H9 (cell line): Measurements from ENCODE around the gene MBD3L2B. TPM values are rescaled to one million over a fixed set of nuclear protein-coding genes. Genes with fewer than 3 reads are reported as not detected.

Experiments used
- DNase-seq: peaks from one replicate; pipeline ENCODE4 v3.0.0-alpha.2; 2017
- H2AFZ ChIP-seq: one replicate; pipeline ENCODE4 v1.6.1; 2013; ENCODE audit warnings: mild to moderate bottlenecking, low read length, control low read depth, moderate library complexity
- H2AK5ac ChIP-seq: 2 replicates; pipeline ENCODE4 v1.6.1; 2013; ENCODE audit warnings: low read length, control low read depth, mixed read lengths; ENCODE audit not compliant: insufficient read length
- H2BK120ac ChIP-seq: one replicate; pipeline ENCODE4 v1.6.1; 2013; ENCODE audit warnings: low read depth, mild to moderate bottlenecking, low read length, control low read depth, inconsistent platforms; ENCODE audit not compliant: poor library complexity, severe bottlenecking
- H2BK12ac ChIP-seq: 2 replicates; pipeline ENCODE4 v1.6.1; 2013; ENCODE audit warnings: low read length, control low read depth, mixed read lengths, low read depth; ENCODE audit not compliant: insufficient read length
- H2BK15ac ChIP-seq: 2 replicates; pipeline ENCODE4 v1.6.1; 2013; ENCODE audit warnings: low read depth, low read length, control low read depth
- H2BK20ac ChIP-seq: one replicate; pipeline ENCODE4 v1.6.1; 2013; ENCODE audit warnings: low read depth, mild to moderate bottlenecking, low read length, control low read depth, inconsistent platforms; ENCODE audit not compliant: poor library complexity, severe bottlenecking
- H2BK5ac ChIP-seq: 2 replicates; pipeline ENCODE4 v1.6.1; 2013; ENCODE audit warnings: low read length, control low read depth, mixed read lengths; ENCODE audit not compliant: insufficient read length
- H3K14ac ChIP-seq: 2 replicates; pipeline ENCODE4 v1.6.1; 2013; ENCODE audit warnings: low read length, control low read depth; ENCODE audit not compliant: insufficient read depth
- H3K18ac ChIP-seq: 2 replicates; pipeline ENCODE4 v1.6.1; 2013; ENCODE audit warnings: low read depth, mild to moderate bottlenecking, mixed read lengths, low read length, control low read depth; ENCODE audit not compliant: insufficient read length
- H3K23ac ChIP-seq: 2 replicates; pipeline ENCODE4 v1.6.1; 2013; ENCODE audit warnings: low read length, control low read depth, mixed read lengths, low read depth; ENCODE audit not compliant: insufficient read length
- H3K23me2 ChIP-seq: 2 replicates; pipeline ENCODE4 v1.6.1; 2013; ENCODE audit warnings: low read depth, mild to moderate bottlenecking, mixed read lengths, low read length, control low read depth; ENCODE audit not compliant: insufficient read length, poor library complexity, severe bottlenecking
- H3K27ac ChIP-seq: 2 replicates; pipeline ENCODE4 v1.5.1; 2013; ENCODE audit warnings: low read length, control low read depth, mixed read lengths, low read depth; ENCODE audit not compliant: insufficient read length
- H3K27me3 ChIP-seq: 2 replicates; pipeline ENCODE4 v1.6.1; 2013; ENCODE audit warnings: low read length, control low read depth, inconsistent platforms; ENCODE audit not compliant: insufficient read depth
- H3K4ac ChIP-seq: 2 replicates; pipeline ENCODE4 v1.6.1; 2013; ENCODE audit warnings: low read depth, mild to moderate bottlenecking, control low read depth, inconsistent platforms, low read length, moderate library complexity
- H3K4me1 ChIP-seq: 2 replicates; pipeline ENCODE4 v1.6.1; 2013; ENCODE audit warnings: low read length, control low read depth, inconsistent platforms; ENCODE audit not compliant: insufficient read depth
- H3K4me2 ChIP-seq: 2 replicates; pipeline ENCODE4 v1.6.1; 2013; ENCODE audit warnings: low read length, control low read depth, mixed read lengths; ENCODE audit not compliant: insufficient read length, insufficient read depth
- H3K56ac ChIP-seq: 2 replicates; pipeline ENCODE4 v1.6.1; 2013; ENCODE audit warnings: low read depth, mild to moderate bottlenecking, mixed read lengths, low read length, control low read depth; ENCODE audit not compliant: insufficient read length
- H3K79me1 ChIP-seq: 2 replicates; pipeline ENCODE4 v1.6.1; 2013; ENCODE audit warnings: low read depth, mild to moderate bottlenecking, moderate library complexity, low read length, control low read depth, inconsistent platforms; ENCODE audit not compliant: insufficient read depth, poor library complexity, severe bottlenecking
- H3K79me2 ChIP-seq: 2 replicates; pipeline ENCODE4 v1.6.1; 2013; ENCODE audit warnings: low read length, control low read depth, inconsistent platforms; ENCODE audit not compliant: insufficient read depth
- H3K9ac ChIP-seq: 2 replicates; pipeline ENCODE4 v1.6.1; 2013; ENCODE audit warnings: low read length, control low read depth, mixed read lengths; ENCODE audit not compliant: insufficient read length; ENCODE audit errors: extremely low read depth
- H3K9me3 ChIP-seq: one replicate; pipeline ENCODE4 v1.6.1; 2013; ENCODE audit warnings: low read depth, low read length, inconsistent platforms; ENCODE audit not compliant: control insufficient read depth
- H3T11ph ChIP-seq: one replicate; pipeline ENCODE4 v1.6.1; 2013; ENCODE audit warnings: mild to moderate bottlenecking, low read length, control low read depth, inconsistent platforms
- H4K20me1 ChIP-seq: one replicate; pipeline ENCODE4 v1.6.1; 2013; ENCODE audit not compliant: control insufficient read depth, insufficient read length, insufficient read depth
- H4K5ac ChIP-seq: 2 replicates; pipeline ENCODE4 v1.6.1; 2013; ENCODE audit warnings: low read depth, mild to moderate bottlenecking, mixed read lengths, low read length, control low read depth; ENCODE audit not compliant: insufficient read length
- H4K8ac ChIP-seq: replicated peaks from 2 replicates; pipeline ENCODE4 v1.6.1; 2013; ENCODE audit warnings: low read length, control low read depth, mixed read lengths, low read depth; ENCODE audit not compliant: insufficient read length
- H4K91ac ChIP-seq: 2 replicates; pipeline ENCODE4 v1.6.1; 2013; ENCODE audit warnings: low read depth, mild to moderate bottlenecking, moderate library complexity, mixed read lengths, low read length, control low read depth; ENCODE audit not compliant: insufficient read length
- H3K27ac Mint-ChIP-seq, 3 experiments: 2 replicates in 2 of 3; 3 replicates in 1 of 3; pipeline ENCODE4 v1.8.0; 2020 to 2021; ENCODE audit warnings: mixed read lengths in 3 of 3, mild to moderate bottlenecking in 1 of 3, moderate library complexity in 1 of 3
- H3K27me3 Mint-ChIP-seq: 2 replicates; pipeline ENCODE4 v1.8.0; 2021; ENCODE audit warnings: low read depth, mild to moderate bottlenecking, moderate library complexity, mixed read lengths
- H3K36me3 Mint-ChIP-seq, 3 experiments: 2 replicates in 2 of 3; 3 replicates in 1 of 3; pipeline ENCODE4 v1.8.0; 2020 to 2021; ENCODE audit warnings: low read depth in 3 of 3, mixed read lengths in 3 of 3; ENCODE audit not compliant: insufficient read depth in 1 of 3
- H3K4me1 Mint-ChIP-seq, 2 experiments: 2 replicates each; pipeline ENCODE4 v1.8.0; 2020; ENCODE audit warnings: mixed read lengths in 2 of 2
- H3K4me3 Mint-ChIP-seq, 2 experiments: 2 replicates in 1 of 2; 3 replicates in 1 of 2; pipeline ENCODE4 v1.8.0; 2020 to 2021; ENCODE audit warnings: mild to moderate bottlenecking in 2 of 2, mixed read lengths in 2 of 2, moderate library complexity in 1 of 2
- H3K9me3 Mint-ChIP-seq, 2 experiments: 2 replicates in 1 of 2; 3 replicates in 1 of 2; pipeline ENCODE4 v1.8.0; 2020; ENCODE audit warnings: mild to moderate bottlenecking in 2 of 2, mixed read lengths in 2 of 2, moderate library complexity in 1 of 2
- WGBS: extraction: QIAGEN DNeasy Blood & Tissue Kit; methylation state at CpG from one replicate; pipeline ENCODE4 v1.1.7; 2013; ENCODE audit warnings: missing lambda C conversion rate, low lambda C conversion rate, mixed read lengths; ENCODE audit not compliant: insufficient read length; ENCODE audit errors: extremely low coverage; 5-methylcytosine and 5-hydroxymethylcytosine counted together
- total RNA-seq: library from RNA; stranded (reverse); gene quantifications from 2 replicates; pipeline ENCODE4 v1.2.1, GENCODE V29; 2021
- TF ChIP-seq, protein P1 (sequence below): fragments of 200-600 bp; sonication (generic); conservative IDR thresholded peaks from 3 replicates; pipeline ENCODE4 v1.8.0; 2021; ENCODE audit warnings: antibody characterized with exemption, mild to moderate bottlenecking

Gene MBD3L2B
- total RNA-seq, 1 experiment from 2014 or later, result not detected

DNA sequence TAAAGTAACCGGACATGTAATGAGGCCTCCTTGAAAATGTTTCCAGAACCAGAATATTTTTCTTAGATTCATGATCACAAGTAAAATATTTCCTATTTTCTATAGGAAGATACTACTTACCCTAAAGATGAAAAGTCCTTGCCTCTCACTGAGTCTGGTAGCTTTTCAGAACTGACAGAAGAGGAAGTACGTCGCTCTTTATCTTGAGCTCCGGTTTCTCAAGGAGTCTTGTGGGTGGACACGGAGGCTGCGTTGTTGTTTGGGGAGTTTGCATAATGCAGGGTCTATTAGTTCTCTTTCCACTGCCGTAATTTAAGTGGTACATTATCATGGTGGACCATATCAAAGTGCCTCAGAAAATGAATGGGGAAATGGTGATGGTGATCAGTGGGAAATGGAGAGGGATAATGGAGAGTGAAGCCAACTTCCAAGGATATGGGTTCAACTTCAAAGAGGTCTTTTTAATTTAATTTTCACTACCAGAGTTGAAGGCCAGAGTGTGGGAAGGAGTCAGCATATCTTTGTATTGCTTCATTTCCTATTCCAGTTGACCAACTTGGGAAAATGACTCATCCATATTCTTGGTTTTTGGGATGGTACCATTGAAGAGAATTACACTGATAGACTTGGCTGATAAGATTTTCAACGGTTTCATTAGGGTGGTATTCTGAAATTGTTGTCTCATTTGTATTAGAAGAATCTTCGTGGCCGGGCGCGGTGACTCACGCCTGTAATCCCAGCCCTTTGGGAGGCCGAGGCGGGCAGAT lies 23.4 kb downstream of the MBD3L2B start:
- Histone ChIP-seq H3K4me1 (no peaks in the 10 kb centered on the region), H3K27me3 (no peaks in the 10 kb centered on the region), H3K27ac (no peak overlapping the region), H4K20me1 (no peaks in the 10 kb centered on the region), H4K8ac (no peak overlapping the region), H2AFZ (no peak overlapping the region), H3K79me1 (no peaks in the 10 kb centered on the region), H3K18ac (no peak overlapping the region), H4K91ac (no peak overlapping the region), H3K23ac (no peak overlapping the region), H2BK12ac (no peak overlapping the region), H2BK120ac (no peak overlapping the region), H3K56ac (no peak overlapping the region), H3T11ph (no peak overlapping the region), H3K14ac (no peak overlapping the region), H3K4me2 (no peak overlapping the region), H2BK20ac (no peak overlapping the region), H3K79me2 (no peaks in the 10 kb centered on the region), H2AK5ac (no peak overlapping the region), H3K9ac (no peak overlapping the region), H3K4ac (no peak overlapping the region), H4K5ac (no peak overlapping the region), H3K23me2 (no peaks in the 10 kb centered on the region), H3K9me3 (peaks cover 70% of the 10 kb centered on the region), H2BK15ac (no peak overlapping the region), H2BK5ac (no peak overlapping the region)
- no peak overlapping the region for H3K27ac Mint-ChIP-seq
- no peak for DNase-seq
- H3K36me3 Mint-ChIP-seq, result peaks cover 9 to 46% (median 13%) of the 10 kb centered on the region in 3 experiments; a peak in 5 of 7 replicates
- TF ChIP-seq, protein P1, sequence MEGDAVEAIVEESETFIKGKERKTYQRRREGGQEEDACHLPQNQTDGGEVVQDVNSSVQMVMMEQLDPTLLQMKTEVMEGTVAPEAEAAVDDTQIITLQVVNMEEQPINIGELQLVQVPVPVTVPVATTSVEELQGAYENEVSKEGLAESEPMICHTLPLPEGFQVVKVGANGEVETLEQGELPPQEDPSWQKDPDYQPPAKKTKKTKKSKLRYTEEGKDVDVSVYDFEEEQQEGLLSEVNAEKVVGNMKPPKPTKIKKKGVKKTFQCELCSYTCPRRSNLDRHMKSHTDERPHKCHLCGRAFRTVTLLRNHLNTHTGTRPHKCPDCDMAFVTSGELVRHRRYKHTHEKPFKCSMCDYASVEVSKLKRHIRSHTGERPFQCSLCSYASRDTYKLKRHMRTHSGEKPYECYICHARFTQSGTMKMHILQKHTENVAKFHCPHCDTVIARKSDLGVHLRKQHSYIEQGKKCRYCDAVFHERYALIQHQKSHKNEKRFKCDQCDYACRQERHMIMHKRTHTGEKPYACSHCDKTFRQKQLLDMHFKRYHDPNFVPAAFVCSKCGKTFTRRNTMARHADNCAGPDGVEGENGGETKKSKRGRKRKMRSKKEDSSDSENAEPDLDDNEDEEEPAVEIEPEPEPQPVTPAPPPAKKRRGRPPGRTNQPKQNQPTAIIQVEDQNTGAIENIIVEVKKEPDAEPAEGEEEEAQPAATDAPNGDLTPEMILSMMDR, result no peak
- WGBS, result no CpG with 5 or more reads among the region's 15 CpGs
- H3K4me3 Mint-ChIP-seq, result no peak overlapping the region
- peaks cover 84 to 90% of the 10 kb centered on the region in 2 experiments for H3K9me3 Mint-ChIP-seq
- no peaks in the 10 kb centered on the region; the same call in 1 of the 2 replicates for H3K27me3 Mint-ChIP-seq
- no peaks in the 10 kb centered on the region for H3K4me1 Mint-ChIP-seq
